ENCODE measurements around the gene CTAGE9.

GRCh38 chr6:131727868-131728267 lies 17.1 kb upstream of the CTAGE9 start:
- TF ChIP-seq CTCF (IDR thresholded peaks at IDR 0.05): no peak
- no peak for TF ChIP-seq POLR2A (IDR thresholded peaks at IDR 0.05)

All from Peyer's patch (tissue), 4 donors.